Amniotic stem cell (primary cell): ENCODE measurements around the gene ERC2.
"Not testable (repeated sequence)": the region's sequence is repeated elsewhere in the genome, so short reads cannot be mapped to it uniquely, and the experiment has no call there.

ENCODE experiments used
- DNase-seq: peaks from one replicate; lab custom pipeline; 2025; lab: John Stamatoyannopoulos, UW

The ERC2 gene

DNA sequence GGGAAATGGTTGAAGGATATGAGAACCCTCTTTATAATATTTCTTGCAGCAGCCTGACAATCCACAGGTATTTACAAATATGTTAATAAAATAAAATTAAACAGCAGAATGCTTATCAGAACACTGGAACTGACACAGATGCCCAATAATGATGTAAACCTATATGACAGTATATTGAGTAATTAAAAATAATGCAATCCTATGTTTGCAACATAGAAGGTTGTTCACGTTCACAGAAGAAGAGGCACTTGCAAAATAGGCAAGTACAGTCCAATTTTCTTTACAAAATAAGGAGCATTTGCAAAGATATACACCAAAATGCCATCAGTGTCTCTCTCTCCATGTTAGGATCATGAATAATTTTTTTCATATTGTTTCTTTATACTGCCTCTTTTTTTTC is 584.2 kb downstream of the ERC2 start:
- no peak for DNase-seq

DNA sequence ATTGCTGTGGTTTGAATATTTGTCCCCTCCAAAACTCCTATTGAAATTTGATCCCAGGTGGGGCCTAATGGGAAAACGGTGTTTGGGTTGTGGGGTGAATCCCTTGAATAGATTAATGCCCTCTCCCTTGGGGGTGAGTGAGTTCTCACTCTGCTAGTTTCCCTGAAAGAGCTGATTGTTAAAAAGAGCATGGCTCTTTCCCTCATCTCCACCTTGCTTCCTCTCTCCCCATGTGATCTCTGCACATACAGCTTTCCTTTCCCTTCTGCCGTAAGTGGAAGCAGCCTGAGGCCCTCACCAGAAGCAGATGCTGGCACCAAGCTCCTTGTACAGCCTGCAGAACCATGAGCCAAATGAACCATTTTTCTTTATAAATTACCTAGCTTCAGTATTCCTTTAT is 586.3 kb downstream of the ERC2 start:
- no peak for DNase-seq

DNA sequence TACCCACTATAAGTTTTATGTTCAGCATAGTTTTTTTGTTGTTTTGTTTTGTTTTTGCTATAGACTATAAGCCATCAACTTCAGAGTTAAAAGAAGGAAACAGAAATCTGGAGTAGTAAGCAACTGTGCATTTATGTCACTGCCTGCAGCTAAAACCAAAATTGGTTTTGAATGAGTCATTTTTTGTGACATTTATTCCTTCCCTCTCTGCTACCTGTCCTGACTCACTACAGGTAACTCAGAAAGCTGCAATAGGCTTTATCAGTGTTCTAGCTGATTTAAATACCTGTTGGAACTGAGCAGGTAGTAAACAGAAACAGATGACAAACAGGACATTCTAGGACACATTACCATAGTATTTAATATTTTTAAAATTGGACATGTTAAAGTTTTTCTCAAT is 587.9 kb downstream of the ERC2 start:
- no peak for DNase-seq

DNA sequence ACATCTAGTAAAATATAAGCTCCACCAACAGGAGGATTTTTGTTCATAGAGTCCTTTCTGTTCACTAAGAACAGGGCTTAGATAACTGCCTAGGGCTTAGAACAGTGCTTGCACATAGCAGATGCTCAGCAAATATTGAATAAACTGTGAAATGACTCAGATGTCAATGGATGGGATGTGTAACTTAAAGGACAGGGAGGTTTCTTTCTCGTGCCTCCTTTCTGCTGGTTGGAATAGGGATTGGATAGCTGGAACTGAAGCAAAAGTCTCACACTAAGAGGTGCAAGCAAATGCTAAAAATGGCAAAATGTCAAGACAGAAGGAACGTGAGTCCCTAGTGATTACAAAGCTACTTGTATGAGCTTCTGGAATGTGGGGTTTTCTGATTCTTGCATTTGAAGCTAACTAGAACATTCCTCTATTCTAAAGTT is 588.4 kb downstream of the ERC2 start:
- DNase-seq = no peak

DNA sequence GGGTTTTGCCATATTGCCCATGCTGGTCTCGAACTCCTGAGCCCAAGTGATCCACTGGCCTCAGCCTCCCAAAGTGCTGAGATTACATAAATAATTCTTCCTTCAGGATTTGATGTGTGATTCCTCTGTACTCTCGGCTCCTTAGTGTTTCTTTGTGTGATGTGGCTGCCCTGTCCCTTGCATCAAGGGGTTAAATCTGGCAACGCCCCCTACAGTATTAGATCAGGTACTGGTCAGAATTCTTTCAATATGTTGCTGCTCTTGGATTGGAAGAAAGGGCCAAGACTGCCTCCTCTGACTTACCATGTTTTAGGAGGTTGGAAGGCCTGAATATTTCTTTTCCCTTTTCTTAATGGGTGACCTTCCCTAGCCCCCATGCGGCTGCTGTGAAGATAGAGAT is 590.6 kb downstream of the ERC2 start:
- DNase-seq = no peak

DNA sequence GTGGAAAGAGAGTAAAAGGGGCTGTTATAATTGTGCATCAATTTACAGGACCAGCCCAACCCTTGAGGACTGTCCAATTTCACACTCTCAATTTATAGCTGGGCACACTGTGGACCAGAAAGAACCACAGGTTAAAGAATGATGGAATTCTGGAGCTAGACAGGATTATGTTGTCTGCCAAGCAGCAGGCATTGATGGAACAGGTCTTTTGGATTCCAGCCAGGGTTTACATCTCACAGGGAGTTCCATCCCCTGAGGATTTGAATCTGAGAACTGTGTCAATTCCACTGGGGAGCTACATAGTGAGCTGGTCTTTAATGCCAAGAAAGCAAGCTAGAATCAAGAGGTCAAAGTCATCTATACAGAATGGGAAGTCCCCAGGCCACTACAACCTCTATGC is 591.7 kb downstream of the ERC2 start:
- DNase-seq = no peak

DNA sequence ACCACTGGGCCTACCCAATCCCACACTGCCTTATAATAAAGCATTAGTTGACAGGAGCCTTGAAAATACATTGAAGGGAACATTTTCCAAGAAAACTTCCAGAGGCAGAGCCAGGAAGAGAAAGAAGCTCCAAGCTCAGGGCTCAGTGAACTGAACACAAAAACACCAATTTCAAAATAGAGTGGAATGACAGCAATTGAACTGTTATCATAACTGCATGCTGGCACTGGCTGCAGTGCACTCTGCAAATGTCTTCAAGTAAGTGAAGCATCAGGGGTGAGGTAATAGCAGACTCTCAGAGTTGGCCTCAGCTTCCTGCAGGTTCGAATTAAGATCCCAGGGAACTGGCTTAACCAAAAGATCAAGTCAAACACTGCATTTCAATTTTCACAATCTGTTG is 593.2 kb downstream of the ERC2 start:
- DNase-seq = no peak

DNA sequence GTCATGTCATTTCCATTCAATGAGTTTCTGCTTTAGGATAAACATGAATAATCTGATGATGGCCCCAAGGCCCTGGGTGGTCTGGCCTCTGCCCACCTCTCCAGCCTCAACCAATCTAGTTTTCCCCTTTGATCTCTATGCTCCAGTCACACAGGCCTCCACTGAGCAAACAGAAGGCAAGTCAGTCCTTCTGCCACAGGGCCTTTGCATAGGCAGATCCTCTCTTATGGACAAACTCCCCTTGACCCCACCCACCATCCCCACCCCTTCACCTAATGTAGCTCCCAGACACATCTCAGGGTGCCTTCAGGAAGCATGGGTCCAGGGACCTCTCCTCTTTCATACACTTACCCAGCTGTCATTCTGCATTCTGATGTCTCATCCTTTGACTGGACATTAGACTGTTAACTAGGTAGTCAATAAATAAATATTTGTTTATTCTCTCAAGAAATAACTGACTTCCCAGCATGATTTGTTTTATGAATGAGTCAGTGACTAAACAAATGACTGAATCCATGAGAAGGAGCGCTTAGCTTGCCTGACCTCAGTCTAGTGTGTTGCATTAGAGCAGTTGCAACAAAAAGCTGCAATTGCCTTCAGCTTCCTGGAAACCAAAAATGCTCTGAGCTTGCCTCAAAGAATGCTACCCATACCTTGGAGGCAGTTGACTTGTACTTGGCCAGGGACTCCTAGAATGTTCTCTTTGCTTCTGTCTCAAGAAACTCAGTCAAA is 594.6 kb downstream of the ERC2 start:
- DNase-seq = no peak

DNA sequence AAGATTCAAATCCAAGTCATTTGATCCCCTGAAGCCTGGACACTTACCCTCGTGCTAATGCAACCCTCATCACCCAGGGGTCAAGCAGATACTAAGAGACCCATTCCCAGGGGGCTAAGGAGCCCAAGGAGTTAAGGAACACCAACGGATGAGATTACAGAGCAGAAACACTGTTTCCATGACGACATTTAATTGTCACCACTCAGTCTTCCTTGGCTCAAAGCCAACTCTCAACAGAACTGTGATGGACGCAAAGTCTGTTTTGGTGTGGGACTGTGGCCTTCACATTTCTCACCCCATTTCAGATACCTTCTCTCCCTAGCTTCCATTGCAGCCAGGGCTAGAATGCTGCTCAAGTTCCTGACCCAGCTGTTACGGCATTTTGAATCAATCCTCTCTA is 597.7 kb downstream of the ERC2 start:
- no peak for DNase-seq

DNA sequence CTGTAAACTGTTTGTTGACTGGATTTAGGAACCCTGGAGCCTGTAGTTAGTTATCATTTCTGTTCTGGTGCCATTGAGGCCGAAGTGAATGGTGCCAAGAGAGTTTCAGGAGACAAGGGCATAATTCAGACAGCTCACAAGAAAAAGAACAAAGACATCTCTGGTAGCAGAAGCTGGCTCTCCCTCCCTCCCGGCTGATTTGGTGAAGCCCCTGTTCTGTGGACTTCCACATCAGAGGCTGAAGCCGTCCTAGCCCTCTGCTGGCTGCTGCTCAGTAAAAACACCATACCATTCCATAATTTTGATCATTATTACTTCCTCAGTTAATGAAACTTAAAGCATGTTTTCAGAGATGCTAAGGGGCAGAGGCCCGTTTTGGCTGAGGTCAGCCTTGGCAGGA is 599.9 kb downstream of the ERC2 start:
- DNase-seq = no peak

DNA sequence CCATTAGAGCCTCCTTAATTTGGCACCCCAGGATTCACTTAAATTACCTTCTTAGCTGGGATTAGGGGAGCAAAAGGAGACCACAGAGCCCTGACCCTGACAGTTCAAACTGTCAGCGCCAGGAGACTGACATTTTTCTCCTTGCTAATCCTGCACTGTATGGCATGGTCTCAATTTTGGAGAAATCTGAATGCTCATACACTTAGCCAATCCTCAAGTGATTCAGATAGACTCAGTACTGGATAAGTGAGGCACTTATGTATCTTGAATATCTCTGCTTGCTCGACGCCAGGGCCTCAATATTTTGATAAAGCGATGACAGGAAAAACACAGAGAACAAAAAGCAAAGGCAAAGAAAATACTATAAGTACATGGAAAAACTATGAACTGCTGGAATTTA is 605.2 kb downstream of the ERC2 start:
- no peak for DNase-seq

DNA sequence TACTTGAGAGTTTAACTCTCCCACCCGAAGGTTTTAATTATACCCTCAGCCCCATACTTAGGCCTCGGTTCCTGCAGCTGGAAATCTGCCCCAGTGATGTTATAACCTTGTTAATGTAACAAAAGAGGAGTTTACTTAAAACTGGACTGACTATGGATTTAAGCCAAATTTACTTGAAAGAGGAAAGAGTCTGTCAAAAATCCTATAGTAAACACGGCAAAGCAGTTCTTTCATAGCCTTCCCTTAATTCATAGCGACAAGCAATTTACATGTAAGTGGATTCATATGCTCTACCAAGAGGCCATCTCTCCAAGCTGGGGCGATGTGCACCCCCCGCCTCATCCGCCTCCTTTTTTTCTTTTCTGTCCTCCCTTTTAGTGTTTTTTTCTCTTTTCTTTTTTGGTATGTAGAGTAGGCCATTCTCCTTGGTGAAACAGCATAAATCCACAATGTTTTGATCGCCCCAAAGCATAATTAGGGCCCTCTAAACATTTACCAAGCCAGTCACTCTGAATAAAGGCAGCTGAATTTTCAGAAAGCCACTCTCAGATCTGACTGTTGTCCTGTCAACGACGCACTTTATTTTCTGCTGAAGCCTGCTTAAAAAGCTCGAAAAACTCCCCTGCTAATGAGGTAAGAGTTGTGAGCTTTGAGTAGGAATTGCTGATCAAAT is 608.1 kb downstream of the ERC2 start:
- DNase-seq = no peak

DNA sequence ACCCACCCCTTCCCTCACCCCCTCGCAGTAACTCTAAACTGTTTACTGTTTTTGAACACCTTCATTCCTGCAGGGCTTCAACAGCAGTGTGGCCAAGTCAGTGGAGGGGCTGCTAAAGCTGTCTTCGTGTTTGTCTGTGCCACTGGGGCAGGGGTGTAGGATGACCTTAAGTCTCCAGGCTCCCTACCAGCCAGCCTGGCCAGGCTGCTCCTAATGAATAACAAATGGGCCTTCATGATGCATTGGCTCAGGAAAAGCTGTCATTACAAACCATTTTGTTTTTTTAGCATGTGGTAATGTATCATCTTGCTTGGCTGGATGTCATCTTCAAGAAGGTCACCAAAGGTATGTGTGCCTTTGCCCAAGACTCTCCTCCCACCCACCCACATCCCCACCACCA is 609.0 kb downstream of the ERC2 start:
- no peak for DNase-seq

DNA sequence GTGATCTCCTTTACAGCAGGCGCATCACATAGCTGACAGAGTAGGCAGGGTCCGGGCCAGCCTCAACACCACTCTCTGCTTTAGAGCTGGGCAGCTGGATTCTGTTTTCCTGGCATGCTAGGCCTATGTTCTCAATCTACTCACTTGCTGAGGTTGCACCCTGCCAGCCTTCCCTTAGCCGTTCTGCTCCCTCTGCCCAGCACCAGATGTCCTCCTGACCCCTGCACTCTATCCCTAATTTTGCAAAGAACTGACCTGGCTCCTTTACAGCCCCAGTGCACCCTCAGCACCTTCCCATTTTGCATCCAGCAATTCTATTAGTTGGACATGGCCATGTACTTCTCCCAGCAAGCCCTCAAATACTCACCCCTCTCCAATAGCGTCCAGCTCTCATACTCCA is 609.5 kb downstream of the ERC2 start:
- DNase-seq = no peak

DNA sequence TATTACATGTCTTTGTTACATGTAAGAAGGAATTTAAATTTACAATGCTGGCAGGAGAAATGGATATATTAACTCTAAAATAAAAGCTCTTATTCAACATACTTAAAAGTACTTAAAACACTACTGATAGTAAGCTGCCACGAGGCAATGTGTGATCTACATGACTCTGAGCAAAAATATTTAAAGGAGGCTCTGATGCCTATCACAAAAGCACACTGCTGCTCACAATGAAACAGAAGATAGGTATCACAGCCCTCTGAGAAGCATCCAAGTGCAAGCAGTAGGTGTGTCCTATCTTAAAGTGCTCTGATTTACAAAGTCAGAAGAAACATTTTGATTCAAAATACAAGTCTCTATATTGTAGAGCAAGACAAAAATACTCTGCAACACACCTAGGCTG is 610.0 kb downstream of the ERC2 start:
- no peak for DNase-seq

DNA sequence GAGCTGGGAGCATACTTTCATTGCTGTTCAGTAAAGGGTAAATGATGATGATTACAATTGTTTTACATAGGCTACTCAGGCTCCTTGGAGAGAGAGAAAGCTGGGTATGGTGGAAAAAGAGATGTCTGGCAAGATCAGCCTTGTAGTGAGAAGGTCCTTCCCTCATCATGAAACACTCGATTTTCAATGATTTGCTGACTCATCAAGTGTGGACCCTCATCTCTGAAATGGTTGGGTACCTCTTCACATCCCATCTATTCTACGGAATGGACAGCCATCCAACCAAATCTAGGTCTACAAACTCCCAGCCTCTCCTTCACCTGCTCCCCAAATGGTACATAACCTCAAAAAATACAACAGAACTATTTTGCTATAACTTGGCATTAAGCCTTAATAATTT is 610.6 kb downstream of the ERC2 start:
- DNase-seq = no peak

DNA sequence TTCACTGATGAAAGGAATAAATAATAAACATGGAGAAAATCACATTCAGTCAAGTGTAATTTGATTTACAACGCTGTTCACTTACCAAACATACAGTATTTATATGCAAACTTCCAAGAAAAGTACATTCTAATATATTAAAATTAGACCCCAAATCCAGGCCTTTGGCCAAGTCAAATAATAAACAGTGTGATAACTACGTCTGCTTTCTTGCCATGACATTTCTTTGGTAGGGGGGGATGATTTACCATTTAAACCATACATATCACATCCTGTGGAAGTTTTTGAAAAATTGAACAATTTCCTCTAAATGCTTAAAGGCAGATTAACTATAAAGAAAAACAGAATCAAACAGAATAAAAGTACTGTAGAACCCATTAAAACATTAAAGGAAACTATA is 613.0 kb downstream of the ERC2 start:
- DNase-seq = no peak

DNA sequence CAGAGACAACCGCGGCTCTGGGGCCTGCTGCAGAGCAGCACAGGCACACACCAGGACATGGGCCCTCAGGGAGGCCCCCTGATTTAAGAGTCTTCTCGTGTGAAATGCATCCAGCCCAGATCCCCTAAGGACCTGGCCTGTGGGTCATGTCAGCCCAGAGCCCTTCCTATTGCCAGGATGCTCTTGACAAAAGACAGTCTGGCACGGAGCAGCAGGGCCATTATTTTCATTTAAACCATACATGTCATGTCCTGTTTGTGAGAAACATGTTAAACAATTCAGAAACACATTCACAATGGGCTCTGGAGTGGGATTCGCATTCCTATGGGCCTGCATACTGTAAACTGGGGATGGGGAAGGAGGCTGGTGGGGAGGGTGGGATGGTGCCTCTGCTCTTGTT is 613.8 kb downstream of the ERC2 start:
- DNase-seq = no peak

DNA sequence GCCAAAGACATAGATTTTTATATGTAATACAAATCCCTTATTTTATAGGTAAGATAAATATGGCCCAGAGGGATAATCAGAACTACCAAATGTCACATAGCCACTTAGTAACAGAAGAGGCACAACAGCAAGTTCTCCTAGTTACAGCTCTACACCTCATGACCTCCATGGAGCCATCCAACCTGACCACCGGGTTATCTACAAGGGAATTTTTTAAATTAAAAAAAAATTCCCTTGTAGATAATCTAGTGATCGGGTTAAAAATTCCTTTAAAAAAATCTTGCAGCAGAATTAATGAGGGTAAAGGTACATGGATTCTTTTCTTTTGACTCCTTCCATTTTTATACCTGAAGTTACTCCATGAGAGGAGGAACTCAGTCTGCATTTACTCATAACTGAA is 615.9 kb downstream of the ERC2 start:
- DNase-seq = no peak

DNA sequence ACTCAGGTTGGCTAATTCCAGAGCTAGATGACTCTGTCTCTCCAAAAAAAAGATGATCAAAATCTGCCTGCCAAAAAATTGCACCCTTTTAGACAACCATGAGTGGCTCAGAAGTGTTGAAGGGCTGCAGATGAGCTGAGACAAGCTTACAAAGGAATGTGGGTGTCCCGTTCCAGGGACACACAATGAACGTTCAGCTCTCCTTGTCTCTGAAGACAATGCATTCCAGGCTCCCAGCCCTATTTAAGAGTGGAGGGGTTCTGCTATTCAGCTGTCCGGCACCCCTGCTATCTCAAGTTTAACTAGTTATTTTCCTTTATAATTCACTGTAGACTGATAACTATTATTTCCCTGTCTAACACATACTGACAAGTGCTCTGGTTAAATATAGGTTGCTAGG is 626.1 kb downstream of the ERC2 start:
- DNase-seq = no peak

DNA sequence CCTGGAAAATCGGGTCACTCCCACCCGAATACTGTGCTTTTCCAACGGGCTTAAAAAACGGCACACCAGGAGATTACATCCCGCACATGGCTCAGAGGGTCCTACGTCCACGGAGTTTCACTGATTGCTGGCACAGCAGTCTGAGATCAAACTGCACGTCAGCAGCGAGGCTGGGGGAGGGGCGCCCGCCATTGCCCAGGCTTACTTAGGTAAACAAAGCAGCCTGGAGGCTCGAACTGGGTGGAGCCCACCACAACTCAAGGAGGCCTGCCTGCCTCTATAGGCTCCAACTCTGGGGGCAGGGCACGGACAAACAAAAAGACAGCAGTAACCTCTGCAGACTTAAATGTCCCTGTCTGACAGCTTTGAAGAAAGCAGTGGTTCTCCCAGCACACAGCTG is 636.4 kb downstream of the ERC2 start:
- not testable (repeated sequence) for DNase-seq

DNA sequence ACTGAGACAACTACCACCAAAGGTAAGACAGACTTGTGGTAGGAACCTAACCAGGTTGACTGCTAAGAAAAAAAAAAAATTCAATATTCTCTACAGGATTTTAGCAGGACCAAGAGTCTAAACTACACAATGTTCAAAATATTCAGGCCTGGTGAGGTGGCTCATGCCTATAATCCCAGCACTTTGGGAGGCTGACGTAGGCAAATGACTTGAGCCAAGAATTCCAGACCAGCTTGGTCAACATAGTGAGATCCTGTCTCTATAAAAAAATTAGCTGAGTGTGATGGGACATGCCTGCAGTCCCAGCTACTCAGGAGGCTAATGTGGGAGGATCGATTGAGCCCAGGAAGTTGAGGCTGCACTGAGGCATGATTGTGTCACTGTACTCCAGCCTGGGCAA is 639.6 kb downstream of the ERC2 start:
- DNase-seq = no peak

DNA sequence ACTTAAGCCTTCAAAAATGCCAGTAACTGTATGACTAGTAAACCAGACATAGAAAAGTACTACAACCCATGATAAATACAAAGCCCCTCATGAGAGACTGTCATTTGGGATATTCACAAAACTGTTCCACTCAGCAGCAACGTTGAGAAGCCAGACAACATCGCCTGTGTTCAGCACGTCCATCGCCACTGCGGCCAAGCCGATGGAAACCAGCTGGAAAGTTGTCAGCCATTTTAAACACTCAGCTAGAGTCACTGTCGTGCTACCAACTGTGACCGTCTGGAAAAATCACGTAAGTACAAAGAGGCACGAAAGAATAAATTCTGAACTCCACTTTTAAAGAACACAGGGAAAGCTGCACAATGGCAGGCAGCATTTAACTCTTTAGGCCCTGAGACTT is 640.5 kb downstream of the ERC2 start:
- no peak for DNase-seq
